Hepatocyte (in vitro differentiated cells): ENCODE results near the gene TOMM5. TPM values are rescaled to one million over a fixed set of nuclear protein-coding genes. Genes with fewer than 3 reads are reported as not detected.

ENCODE experiments used
- DNase-seq: peaks from one replicate; pipeline ENCODE4 v3.0.0-alpha.2; 2016; ENCODE audit warnings: low spot score
- H2AFZ ChIP-seq: fragments of 200-600 bp; sonication (generic); 2 replicates; pipeline ENCODE4 v1.6.0; 2016; ENCODE audit warnings: antibody characterized with exemption, mild to moderate bottlenecking
- H3K27ac ChIP-seq: fragments of 200-600 bp; sonication (generic); 2 replicates; pipeline ENCODE4 v1.5.1; 2016; ENCODE audit warnings: mild to moderate bottlenecking
- H3K27me3 ChIP-seq: fragments of 200-600 bp; sonication (generic); 2 replicates; pipeline ENCODE4 v1.6.1; 2016
- H3K36me3 ChIP-seq: fragments of 200-600 bp; sonication (generic); replicated peaks from 2 replicates; pipeline ENCODE4 v1.5.1; 2016; ENCODE audit warnings: low read depth; ENCODE audit not compliant: insufficient read depth
- H3K4me1 ChIP-seq: fragments of 200-600 bp; sonication (generic); 2 replicates; pipeline ENCODE4 v1.5.1; 2016; ENCODE audit warnings: mild to moderate bottlenecking, moderate library complexity; ENCODE audit not compliant: insufficient read depth
- H3K4me2 ChIP-seq: fragments of 200-600 bp; sonication (generic); 2 replicates; pipeline ENCODE4 v1.6.0; 2016
- H3K4me3 ChIP-seq: fragments of 200-600 bp; sonication (generic); 2 replicates; pipeline ENCODE4 v1.5.1; 2016; ENCODE audit warnings: mild to moderate bottlenecking
- H3K79me2 ChIP-seq: fragments of 200-600 bp; sonication (generic); 2 replicates; pipeline ENCODE4 v1.6.0; 2017; ENCODE audit warnings: mild to moderate bottlenecking
- H3K9me2 ChIP-seq: fragments of 200-600 bp; sonication (generic); replicated peaks from 2 replicates; pipeline ENCODE4 v1.6.0; 2017; ENCODE audit warnings: mild to moderate bottlenecking; ENCODE audit not compliant: insufficient read depth
- H3K9me3 ChIP-seq: fragments of 200-600 bp; sonication (generic); 2 replicates; pipeline ENCODE4 v1.5.1; 2016; ENCODE audit warnings: low read depth, mild to moderate bottlenecking
- H4K20me1 ChIP-seq: fragments of 200-600 bp; sonication (generic); 2 replicates; pipeline ENCODE4 v1.6.0; 2016; ENCODE audit warnings: mild to moderate bottlenecking; ENCODE audit not compliant: insufficient read depth, poor library complexity, severe bottlenecking
- CTCF ChIP-seq: fragments of 200-600 bp; sonication (generic); IDR thresholded peaks from 2 replicates; pipeline ENCODE4 v1.5.1; 2016; ENCODE audit warnings: antibody characterized with exemption, mild to moderate bottlenecking; ENCODE audit not compliant: poor library complexity
- EZH2 ChIP-seq: fragments of 200-600 bp; sonication (generic); IDR thresholded peaks from 2 replicates; pipeline ENCODE4 v1.6.1; 2016; ENCODE audit warnings: antibody characterized with exemption, mild to moderate bottlenecking, borderline replicate concordance
- EZH2phosphoT487 ChIP-seq: fragments of 200-600 bp; sonication (generic); IDR thresholded peaks from one replicate; pipeline ENCODE4 v1.6.1; 2018; ENCODE audit warnings: antibody characterized with exemption, mild to moderate bottlenecking, low read depth, moderate library complexity; ENCODE audit not compliant: unreplicated experiment, severe bottlenecking
- WGBS: methylation state at CpG from one replicate; pipeline ENCODE4 v1.1.6; 2016; ENCODE audit warnings: low lambda C conversion rate; ENCODE audit errors: missing lambda C conversion rate; 5-methylcytosine and 5-hydroxymethylcytosine counted together
- polyA plus RNA-seq: library from polyadenylated mRNA; unstranded; fragments of >200 nt; fragmentation: Nextera tagmentation; extraction: Ambion mirVana; gene quantifications from 2 replicates; pipeline ENCODE4 v1.2.1, GENCODE V29; 2016
- total RNA-seq: library from RNA; depleted of rRNA; stranded (reverse); fragments of >200 nt; gene quantifications from 2 replicates; pipeline ENCODE4 v1.2.3, GENCODE V29; 2014

TOMM5 gene
- total and polyA plus RNA-seq, 2 experiments from 2014 or later, result 187 to 283 TPM

- no peak for DNase-seq
- no peaks in the 10 kb centered on the region for H3K9me3 ChIP-seq
- H4K20me1 ChIP-seq, result no peaks in the 10 kb centered on the region
- no peak overlapping the region for H2AFZ ChIP-seq
- WGBS, result 84% methylated on average over 3 of the region's 3 CpGs
- H3K27me3 ChIP-seq, result peaks cover 27% of the 10 kb centered on the region
- H3K36me3 ChIP-seq, result no peaks in the 10 kb centered on the region
- H3K27ac ChIP-seq, result no peak overlapping the region
- no peak overlapping the region for H3K4me3 ChIP-seq
- no peak overlapping the region for H3K4me2 ChIP-seq
- H3K4me1 ChIP-seq, result no peaks in the 10 kb centered on the region
- TF ChIP-seq EZH2phosphoT487 (no peak), EZH2 (no peak), CTCF (no peak)
- no peaks in the 10 kb centered on the region for H3K9me2 ChIP-seq
- H3K79me2 ChIP-seq, result no peaks in the 10 kb centered on the region
Observed at GRCh38 chr9:37639841-37640240, 47.4 kb upstream of the TOMM5 start.

- H3K4me1 ChIP-seq, result no peaks in the 10 kb centered on the region
- H4K20me1 ChIP-seq, result no peaks in the 10 kb centered on the region
- no peaks in the 10 kb centered on the region for H3K36me3 ChIP-seq
- no peaks in the 10 kb centered on the region for H3K79me2 ChIP-seq
- no peak overlapping the region for H3K27ac ChIP-seq
- no peaks in the 10 kb centered on the region for H3K9me3 ChIP-seq
- no peak overlapping the region for H3K4me2 ChIP-seq
- WGBS, result 83% methylated on average over 4 of the region's 4 CpGs
- H2AFZ ChIP-seq, result no peak overlapping the region
- peaks cover 23% of the 10 kb centered on the region for H3K27me3 ChIP-seq
- no peaks in the 10 kb centered on the region for H3K9me2 ChIP-seq
- no peak for TF ChIP-seq CTCF
- no peak for DNase-seq
- no peak overlapping the region for H3K4me3 ChIP-seq
Observed at GRCh38 chr9:37639109-37639762, 46.8 kb upstream of the TOMM5 start.

- Histone ChIP-seq H3K9me2 (no peaks in the 10 kb centered on the region), H3K9me3 (no peaks in the 10 kb centered on the region), H3K4me1 (no peaks in the 10 kb centered on the region), H3K4me3 (no peak overlapping the region), H3K27ac (no peak overlapping the region), H3K4me2 (no peak overlapping the region), H4K20me1 (no peaks in the 10 kb centered on the region), H3K79me2 (no peaks in the 10 kb centered on the region), H3K27me3 (peaks cover 4% of the 10 kb centered on the region), H3K36me3 (no peaks in the 10 kb centered on the region), H2AFZ (no peak overlapping the region)
- WGBS, result 96% methylated on average over 39 of the region's 39 CpGs
- no peak for DNase-seq
- TF ChIP-seq CTCF (no peak), EZH2phosphoT487 (no peak)
Observed at GRCh38 chr9:37636511-37637448, 44.4 kb upstream of the TOMM5 start.
